Measurements from ENCODE around the gene CELF2.
"Not testable (repeated sequence)": the region's sequence is repeated elsewhere in the genome, so short reads cannot be mapped to it uniquely, and the experiment has no call there.

The CELF2 gene

DNA sequence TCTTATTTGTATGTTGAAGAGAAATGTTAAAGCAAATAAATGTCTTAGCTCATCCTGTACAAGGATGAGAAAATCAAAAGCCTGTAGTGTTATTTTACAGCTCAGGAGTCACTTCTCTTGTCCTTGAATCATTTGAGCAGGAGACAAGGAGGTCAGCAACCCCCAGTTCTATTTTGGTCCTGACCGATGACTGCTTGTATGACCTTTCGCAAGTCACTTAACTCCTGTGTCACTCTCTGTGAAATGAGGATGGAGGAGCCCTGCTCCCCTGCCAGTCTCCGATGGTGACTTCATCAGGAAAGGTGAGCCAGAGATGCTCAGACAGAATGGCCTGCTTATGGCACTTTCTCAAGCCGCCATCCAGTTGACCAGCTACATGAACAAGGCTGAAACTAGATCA lies 101.0 kb downstream of the CELF2 start:
- Histone ChIP-seq H3K9me3 (ENCODE audit: control insufficient read depth, low read length) (no peaks in the 10 kb centered on the region), H3K4me1 (ENCODE audit: control insufficient read depth, insufficient read depth, low read length) (no peaks in the 10 kb centered on the region), H3K27me3 (replicated peaks; ENCODE audit: control insufficient read depth, insufficient read depth, low read length) (no peaks in the 10 kb centered on the region), H3K36me3 (ENCODE audit: control insufficient read depth, insufficient read depth, low read length, severe bottlenecking) (no peaks in the 10 kb centered on the region), H3K9ac (ENCODE audit: low read length) (no peak overlapping the region), H3K4me3 (ENCODE audit: low read length) (no peak overlapping the region)
- DNase-seq (ENCODE audit: low read depth): no peak

DNA sequence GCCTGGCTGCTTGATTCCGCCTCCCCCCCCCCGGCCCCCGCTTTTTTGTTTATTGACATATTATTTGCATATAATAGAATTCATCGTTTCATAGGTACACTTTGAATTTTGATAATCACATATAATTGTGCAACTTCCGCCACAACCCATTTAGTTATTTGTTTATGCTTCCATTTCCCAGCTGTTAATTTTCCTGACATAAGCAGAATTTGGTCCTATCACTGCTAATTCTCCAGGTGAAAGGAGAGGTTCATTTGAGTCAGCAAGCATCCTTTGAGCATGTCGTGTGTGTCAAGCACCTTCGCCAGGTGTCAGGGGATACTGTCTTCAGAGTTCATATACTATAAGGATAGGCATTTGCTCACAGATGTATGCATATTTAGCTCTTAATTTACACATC lies 102.2 kb downstream of the CELF2 start:
- H3K4me3 ChIP-seq (ENCODE audit: low read length): no peak overlapping the region
- no peaks in the 10 kb centered on the region for H3K9me3 ChIP-seq (ENCODE audit: control insufficient read depth, low read length)
- H3K36me3 ChIP-seq (ENCODE audit: control insufficient read depth, insufficient read depth, low read length, severe bottlenecking): no peaks in the 10 kb centered on the region
- no peak for DNase-seq (ENCODE audit: low read depth)
- no peaks in the 10 kb centered on the region for H3K27me3 ChIP-seq (replicated peaks; ENCODE audit: control insufficient read depth, insufficient read depth, low read length)
- no peaks in the 10 kb centered on the region for H3K4me1 ChIP-seq (ENCODE audit: control insufficient read depth, insufficient read depth, low read length)
- H3K9ac ChIP-seq (ENCODE audit: low read length): no peak overlapping the region

GRCh38 chr10:11120711-11121110 lies 103.0 kb downstream of the CELF2 start:
- Histone ChIP-seq H3K36me3 (ENCODE audit: control insufficient read depth, insufficient read depth, low read length, severe bottlenecking) (no peaks in the 10 kb centered on the region), H3K9ac (ENCODE audit: low read length) (no peak overlapping the region), H3K4me1 (ENCODE audit: control insufficient read depth, insufficient read depth, low read length) (no peaks in the 10 kb centered on the region), H3K4me3 (ENCODE audit: low read length) (no peak overlapping the region), H3K9me3 (ENCODE audit: control insufficient read depth, low read length) (no peaks in the 10 kb centered on the region), H3K27me3 (replicated peaks; ENCODE audit: control insufficient read depth, insufficient read depth, low read length) (no peaks in the 10 kb centered on the region)
- DNase-seq (ENCODE audit: low read depth): no peak

- not testable (repeated sequence) for H3K27me3 ChIP-seq (replicated peaks; ENCODE audit: control insufficient read depth, insufficient read depth, low read length); H3K9me3 ChIP-seq (ENCODE audit: control insufficient read depth, low read length); DNase-seq (ENCODE audit: low read depth); H3K4me1 ChIP-seq (ENCODE audit: control insufficient read depth, insufficient read depth, low read length); H3K9ac ChIP-seq (ENCODE audit: low read length); H3K4me3 ChIP-seq (ENCODE audit: low read length); H3K36me3 ChIP-seq (ENCODE audit: control insufficient read depth, insufficient read depth, low read length, severe bottlenecking)
Measured at GRCh38 chr10:11123892-11124291, 106.2 kb downstream of the CELF2 start.

DNA sequence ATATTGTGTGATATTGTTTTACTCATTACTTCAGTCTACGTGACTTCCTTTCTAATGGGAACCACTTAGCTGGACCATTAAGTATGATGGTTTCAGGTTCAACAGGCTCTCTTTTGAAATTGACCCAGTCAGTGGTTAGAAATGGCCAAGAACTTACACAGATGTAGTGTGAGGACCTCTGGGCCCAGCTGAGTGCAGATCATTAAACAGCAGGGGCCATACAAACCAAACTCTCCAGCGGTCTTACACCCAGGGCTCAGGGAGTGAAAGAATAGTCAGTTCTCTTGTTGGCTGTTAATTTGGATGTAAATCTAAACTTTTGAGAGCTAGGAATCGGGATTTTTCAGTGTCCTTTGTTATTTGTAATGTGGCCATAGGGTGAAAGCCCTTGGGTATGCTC lies 107.3 kb downstream of the CELF2 start:
- H3K4me1 ChIP-seq (ENCODE audit: control insufficient read depth, insufficient read depth, low read length): peaks cover under 1% of the 10 kb centered on the region
- H3K36me3 ChIP-seq (ENCODE audit: control insufficient read depth, insufficient read depth, low read length, severe bottlenecking): no peaks in the 10 kb centered on the region
- no peak overlapping the region for H3K4me3 ChIP-seq (ENCODE audit: low read length)
- H3K9ac ChIP-seq (ENCODE audit: low read length): no peak overlapping the region
- DNase-seq (ENCODE audit: low read depth): no peak
- H3K27me3 ChIP-seq (replicated peaks; ENCODE audit: control insufficient read depth, insufficient read depth, low read length): no peaks in the 10 kb centered on the region
- no peaks in the 10 kb centered on the region for H3K9me3 ChIP-seq (ENCODE audit: control insufficient read depth, low read length)

DNA sequence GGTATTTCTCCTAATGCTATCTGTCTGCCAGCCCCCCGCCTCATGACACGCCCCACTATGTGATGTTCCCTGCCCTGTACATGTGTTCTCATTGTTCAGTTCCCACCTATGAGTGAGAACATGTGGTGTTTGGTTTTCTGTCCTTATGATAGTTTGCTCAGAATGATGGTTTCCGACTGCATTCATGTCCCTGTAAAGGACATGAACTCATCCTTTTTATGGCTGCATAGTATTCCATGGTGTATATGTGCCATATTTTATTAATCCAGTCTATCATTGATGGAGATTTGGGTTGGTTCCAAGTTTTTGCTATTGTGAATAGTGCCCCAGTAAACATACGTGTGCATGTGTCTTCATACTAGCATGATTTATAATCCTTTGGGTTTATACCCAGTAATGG lies 109.3 kb downstream of the CELF2 start:
- not testable (repeated sequence) for H3K4me1 ChIP-seq (ENCODE audit: control insufficient read depth, insufficient read depth, low read length); H3K36me3 ChIP-seq (ENCODE audit: control insufficient read depth, insufficient read depth, low read length, severe bottlenecking); H3K4me3 ChIP-seq (ENCODE audit: low read length); DNase-seq (ENCODE audit: low read depth); H3K9me3 ChIP-seq (ENCODE audit: control insufficient read depth, low read length); H3K27me3 ChIP-seq (replicated peaks; ENCODE audit: control insufficient read depth, insufficient read depth, low read length); H3K9ac ChIP-seq (ENCODE audit: low read length)

- H3K9ac ChIP-seq (ENCODE audit: low read length): no peak overlapping the region
- no peaks in the 10 kb centered on the region for H3K27me3 ChIP-seq (replicated peaks; ENCODE audit: control insufficient read depth, insufficient read depth, low read length)
- no peaks in the 10 kb centered on the region for H3K36me3 ChIP-seq (ENCODE audit: control insufficient read depth, insufficient read depth, low read length, severe bottlenecking)
- peaks cover 14% of the 10 kb centered on the region for H3K4me1 ChIP-seq (ENCODE audit: control insufficient read depth, insufficient read depth, low read length)
- H3K4me3 ChIP-seq (ENCODE audit: low read length): no peak overlapping the region
- H3K9me3 ChIP-seq (ENCODE audit: control insufficient read depth, low read length): no peaks in the 10 kb centered on the region
- no peak for DNase-seq (ENCODE audit: low read depth)
Measured at GRCh38 chr10:11131112-11131639, 113.5 kb downstream of the CELF2 start.

GRCh38 chr10:11134411-11134810 lies 116.7 kb downstream of the CELF2 start:
- no peak overlapping the region for H3K4me3 ChIP-seq (ENCODE audit: low read length)
- H3K4me1 ChIP-seq (ENCODE audit: control insufficient read depth, insufficient read depth, low read length): peaks cover 14% of the 10 kb centered on the region
- H3K27me3 ChIP-seq (replicated peaks; ENCODE audit: control insufficient read depth, insufficient read depth, low read length): no peaks in the 10 kb centered on the region
- H3K9ac ChIP-seq (ENCODE audit: low read length): no peak overlapping the region
- no peaks in the 10 kb centered on the region for H3K9me3 ChIP-seq (ENCODE audit: control insufficient read depth, low read length)
- no peak for DNase-seq (ENCODE audit: low read depth)
- H3K36me3 ChIP-seq (ENCODE audit: control insufficient read depth, insufficient read depth, low read length, severe bottlenecking): no peaks in the 10 kb centered on the region

DNA sequence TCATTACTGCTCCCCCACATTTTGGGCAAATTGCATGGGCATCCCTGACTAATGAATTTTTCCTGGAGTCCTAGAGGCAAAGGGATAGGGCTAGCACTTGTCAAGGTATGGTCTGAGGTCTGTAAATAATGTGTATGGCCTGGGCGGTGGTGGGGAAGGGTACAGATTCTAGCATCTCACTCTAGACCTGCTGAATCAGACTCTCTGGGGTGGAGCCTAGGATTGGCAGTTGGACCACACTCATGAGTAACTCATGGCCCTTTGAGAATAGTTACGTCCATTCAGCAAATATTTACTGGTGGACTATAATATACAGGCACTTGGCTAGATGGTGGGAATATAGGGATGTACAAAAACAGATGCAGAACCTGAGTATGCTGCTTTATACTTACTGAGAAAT lies 118.0 kb downstream of the CELF2 start:
- no peak for DNase-seq (ENCODE audit: low read depth)
- Histone ChIP-seq H3K4me3 (ENCODE audit: low read length) (no peak overlapping the region), H3K36me3 (ENCODE audit: control insufficient read depth, insufficient read depth, low read length, severe bottlenecking) (no peaks in the 10 kb centered on the region), H3K27me3 (replicated peaks; ENCODE audit: control insufficient read depth, insufficient read depth, low read length) (no peaks in the 10 kb centered on the region), H3K9me3 (ENCODE audit: control insufficient read depth, low read length) (no peaks in the 10 kb centered on the region), H3K9ac (ENCODE audit: low read length) (no peak overlapping the region), H3K4me1 (ENCODE audit: control insufficient read depth, insufficient read depth, low read length) (peaks cover 6% of the 10 kb centered on the region)

DNA sequence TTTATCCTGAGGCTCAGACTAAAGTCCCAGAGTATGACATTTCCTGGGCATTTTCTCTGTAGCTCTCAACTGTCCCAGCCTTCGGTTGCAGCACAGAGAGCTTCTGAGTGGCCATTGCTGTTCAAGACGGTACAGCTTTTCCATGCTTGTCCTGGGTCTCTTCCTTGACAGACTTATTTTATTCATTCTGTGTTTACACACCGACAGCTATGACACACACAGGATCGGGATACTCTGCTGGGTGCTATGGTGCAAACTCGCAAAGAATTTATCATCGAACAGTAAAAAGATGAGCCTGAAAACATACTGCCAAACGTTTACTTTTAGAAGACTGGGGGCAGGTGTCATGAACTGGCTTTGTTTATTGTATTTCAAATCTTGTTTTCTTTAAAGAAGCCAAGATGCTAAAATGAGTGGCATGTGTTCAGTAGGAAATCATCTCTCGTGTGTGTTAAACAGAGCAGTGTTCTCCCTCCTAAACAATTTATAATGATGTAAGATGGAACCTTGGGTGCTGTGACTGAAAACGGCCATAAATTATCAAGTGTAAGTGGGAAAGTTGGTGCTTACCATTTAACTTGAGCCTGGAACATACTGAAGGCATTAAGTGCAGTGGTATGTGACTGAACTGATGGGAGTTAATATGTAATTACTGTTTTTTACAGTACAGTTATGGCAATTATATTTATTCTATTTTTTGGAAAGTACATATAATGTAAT lies 120.8 kb downstream of the CELF2 start:
- Histone ChIP-seq H3K9me3 (ENCODE audit: control insufficient read depth, low read length) (no peaks in the 10 kb centered on the region), H3K27me3 (replicated peaks; ENCODE audit: control insufficient read depth, insufficient read depth, low read length) (no peaks in the 10 kb centered on the region), H3K4me1 (ENCODE audit: control insufficient read depth, insufficient read depth, low read length) (peaks cover 4% of the 10 kb centered on the region), H3K9ac (ENCODE audit: low read length) (no peak overlapping the region), H3K4me3 (ENCODE audit: low read length) (no peak overlapping the region), H3K36me3 (ENCODE audit: control insufficient read depth, insufficient read depth, low read length, severe bottlenecking) (no peaks in the 10 kb centered on the region)
- DNase-seq (ENCODE audit: low read depth): no peak

GRCh38 chr10:11140963-11141362 lies 123.3 kb downstream of the CELF2 start:
- DNase-seq (ENCODE audit: low read depth): no peak
- no peak overlapping the region for H3K9ac ChIP-seq (ENCODE audit: low read length)
- no peaks in the 10 kb centered on the region for H3K36me3 ChIP-seq (ENCODE audit: control insufficient read depth, insufficient read depth, low read length, severe bottlenecking)
- no peak overlapping the region for H3K4me3 ChIP-seq (ENCODE audit: low read length)
- H3K4me1 ChIP-seq (ENCODE audit: control insufficient read depth, insufficient read depth, low read length): peaks cover under 1% of the 10 kb centered on the region
- no peaks in the 10 kb centered on the region for H3K9me3 ChIP-seq (ENCODE audit: control insufficient read depth, low read length)
- no peaks in the 10 kb centered on the region for H3K27me3 ChIP-seq (replicated peaks; ENCODE audit: control insufficient read depth, insufficient read depth, low read length)

DNA sequence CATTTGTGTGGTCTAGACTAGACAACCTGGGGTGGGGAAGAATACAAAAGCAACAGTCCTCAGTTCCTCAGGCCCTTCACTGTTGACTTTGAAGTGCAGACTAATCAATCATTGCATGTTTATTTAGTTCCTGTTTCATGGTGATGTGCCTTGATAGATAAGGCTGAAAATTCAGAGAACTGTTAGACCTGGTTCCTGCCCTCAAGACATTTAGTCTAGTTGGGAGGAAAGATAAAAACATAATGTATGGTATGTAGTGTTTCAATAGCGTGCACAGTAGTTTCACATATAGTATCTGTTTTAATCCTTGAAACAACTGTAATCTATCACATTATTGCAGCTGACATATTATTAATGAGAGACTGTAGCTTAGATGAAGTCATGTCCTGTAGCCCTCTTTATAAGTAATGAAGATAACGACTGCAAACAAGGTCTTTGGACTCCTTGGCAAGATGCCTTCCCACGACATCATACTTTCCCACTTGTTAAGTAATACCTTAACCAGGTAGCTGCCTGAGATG lies 124.0 kb downstream of the CELF2 start:
- Histone ChIP-seq H3K4me1 (ENCODE audit: control insufficient read depth, insufficient read depth, low read length) (peaks cover under 1% of the 10 kb centered on the region), H3K36me3 (ENCODE audit: control insufficient read depth, insufficient read depth, low read length, severe bottlenecking) (no peaks in the 10 kb centered on the region), H3K4me3 (ENCODE audit: low read length) (no peak overlapping the region), H3K27me3 (replicated peaks; ENCODE audit: control insufficient read depth, insufficient read depth, low read length) (no peaks in the 10 kb centered on the region), H3K9me3 (ENCODE audit: control insufficient read depth, low read length) (no peaks in the 10 kb centered on the region), H3K9ac (ENCODE audit: low read length) (no peak overlapping the region)
- DNase-seq (ENCODE audit: low read depth): no peak

All from adipocyte (in vitro differentiated cells).